Neuron (in vitro differentiated cells): ENCODE measurements around the gene ICAM2.

ENCODE experiments used
- H2AFZ ChIP-seq: one replicate; pipeline ENCODE4 v1.6.1; 2013; ENCODE audit warnings: low read depth, mild to moderate bottlenecking, inconsistent platforms, low read length, moderate library complexity
- H3K27me3 ChIP-seq: one replicate; pipeline ENCODE4 v1.6.1; 2013; ENCODE audit warnings: low read length; ENCODE audit not compliant: insufficient read depth
- H3K36me3 ChIP-seq: one replicate; pipeline ENCODE4 v1.6.1; 2013; ENCODE audit warnings: low read length; ENCODE audit not compliant: insufficient read depth
- H3K4me1 ChIP-seq: one replicate; pipeline ENCODE4 v1.6.1; 2013; ENCODE audit warnings: low read length; ENCODE audit not compliant: insufficient read depth
- H3K4me3 ChIP-seq: 2 replicates; pipeline ENCODE4 v1.5.1; 2013; ENCODE audit warnings: mild to moderate bottlenecking, low read length, moderate library complexity
- H3K9me3 ChIP-seq: one replicate; pipeline ENCODE4 v1.6.1; 2013; ENCODE audit warnings: low read length

ICAM2 gene

DNA sequence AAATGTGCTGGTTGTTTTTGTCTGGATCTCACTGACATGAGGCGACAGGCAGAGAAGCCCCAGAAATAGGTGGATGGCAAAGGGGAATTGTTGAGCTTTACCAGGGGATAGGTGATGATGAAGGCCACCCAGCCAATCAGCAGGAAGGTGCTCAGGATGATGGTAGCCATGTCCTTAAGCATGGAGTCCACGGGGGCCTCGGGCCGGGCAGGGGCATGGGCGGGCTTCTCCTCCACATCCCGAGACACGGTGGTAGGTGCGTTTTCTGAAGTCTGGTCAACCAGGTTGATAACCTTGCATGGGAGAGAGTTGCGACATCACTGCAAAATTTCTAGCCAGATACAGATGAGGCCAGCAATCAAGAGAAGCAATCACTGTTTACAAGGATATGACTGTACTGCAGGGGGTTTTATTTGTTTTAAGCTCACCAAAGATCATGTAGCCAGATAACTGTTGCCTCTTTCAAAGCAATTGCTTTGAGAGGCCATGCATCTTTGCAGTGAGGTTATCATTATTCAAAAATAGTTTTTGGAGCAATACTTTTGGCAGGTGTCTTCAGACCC is 37.3 kb upstream of the ICAM2 start:
- H3K4me1 ChIP-seq: no peaks in the 10 kb centered on the region
- H3K36me3 ChIP-seq: peaks cover 7% of the 10 kb centered on the region
- H2AFZ ChIP-seq: no peak overlapping the region
- H3K4me3 ChIP-seq: no peak overlapping the region
- H3K9me3 ChIP-seq: peaks cover 1% of the 10 kb centered on the region
- H3K27me3 ChIP-seq: no peaks in the 10 kb centered on the region

DNA sequence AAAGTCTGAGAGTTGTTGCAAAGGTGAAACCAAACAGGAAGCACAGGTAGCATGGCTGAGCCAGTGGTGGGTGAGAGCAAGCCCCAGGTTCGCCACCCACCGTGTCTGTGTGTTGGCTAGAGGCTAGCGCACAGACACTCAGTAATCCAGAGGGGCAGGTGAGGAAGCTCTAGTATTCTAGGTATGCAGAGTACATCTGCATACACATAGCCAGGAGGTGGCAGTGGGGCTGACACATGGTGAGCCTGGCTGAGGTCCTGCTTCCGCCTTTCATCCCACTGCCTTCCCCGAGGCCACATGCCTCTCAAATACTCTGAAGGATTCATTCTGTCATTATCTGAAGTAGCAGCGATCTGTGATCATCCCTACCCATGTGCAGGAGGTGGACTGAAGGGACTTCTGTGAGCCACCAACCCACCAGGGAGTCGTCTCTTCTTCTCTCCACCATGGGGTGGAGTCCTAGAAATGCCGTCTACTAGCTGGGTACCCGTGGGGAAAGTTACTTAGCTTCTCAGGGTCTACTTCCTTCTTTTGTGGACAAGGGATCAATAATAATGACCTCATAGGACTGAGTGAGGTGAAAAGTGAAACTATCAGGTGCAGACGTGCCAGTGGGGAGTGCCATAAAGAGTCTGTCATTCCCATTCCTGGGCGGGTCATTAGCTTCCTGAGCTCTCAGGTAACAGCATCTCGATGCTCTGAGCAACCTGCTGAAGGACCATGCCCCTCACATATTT is 36.0 kb upstream of the ICAM2 start:
- H3K36me3 ChIP-seq: peaks cover 10% of the 10 kb centered on the region
- no peak overlapping the region for H3K4me3 ChIP-seq
- no peaks in the 10 kb centered on the region for H3K27me3 ChIP-seq
- H2AFZ ChIP-seq: no peak overlapping the region
- H3K9me3 ChIP-seq: peaks cover 1% of the 10 kb centered on the region
- no peaks in the 10 kb centered on the region for H3K4me1 ChIP-seq

GRCh38 chr17:64055183-64056142 is 35.0 kb upstream of the ICAM2 start:
- Histone ChIP-seq H3K4me3 (no peak overlapping the region), H3K9me3 (peaks cover 1% of the 10 kb centered on the region), H3K4me1 (no peaks in the 10 kb centered on the region), H3K27me3 (no peaks in the 10 kb centered on the region), H2AFZ (no peak overlapping the region), H3K36me3 (peaks cover 13% of the 10 kb centered on the region)

- Histone ChIP-seq H3K9me3 (no peaks in the 10 kb centered on the region), H3K4me3 (no peak overlapping the region), H3K4me1 (no peaks in the 10 kb centered on the region), H3K27me3 (no peaks in the 10 kb centered on the region), H3K36me3 (peaks cover 13% of the 10 kb centered on the region), H2AFZ (no peak overlapping the region)
These were observed 33.9 kb upstream of the ICAM2 start for GRCh38 chr17:64054304-64054703.

- no peaks in the 10 kb centered on the region for H3K4me1 ChIP-seq
- H3K4me3 ChIP-seq: no peak overlapping the region
- no peaks in the 10 kb centered on the region for H3K27me3 ChIP-seq
- no peaks in the 10 kb centered on the region for H3K9me3 ChIP-seq
- H2AFZ ChIP-seq: no peak overlapping the region
- H3K36me3 ChIP-seq: peaks cover 14% of the 10 kb centered on the region
These were observed 32.7 kb upstream of the ICAM2 start for GRCh38 chr17:64053101-64053500.

DNA sequence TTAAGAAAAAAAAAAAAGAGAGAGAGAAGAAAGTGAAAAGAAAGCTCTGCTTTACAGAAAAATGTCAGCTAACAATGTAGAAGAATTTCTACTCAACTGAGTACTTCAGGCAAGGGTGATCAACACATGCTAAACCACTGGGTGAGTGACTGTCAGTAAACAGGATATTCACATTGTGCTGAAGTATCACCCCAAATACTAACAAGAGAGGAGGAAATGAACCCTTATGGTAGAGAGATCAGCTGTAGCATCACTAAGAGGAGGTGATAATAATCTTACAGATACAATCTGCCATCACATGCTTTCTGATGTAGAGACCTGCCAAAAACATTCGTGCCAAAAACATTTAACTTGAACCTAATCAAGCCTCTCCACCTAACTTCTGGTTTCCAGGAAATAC is 30.7 kb upstream of the ICAM2 start:
- Histone ChIP-seq H3K36me3 (peaks cover 18% of the 10 kb centered on the region), H3K4me3 (no peak overlapping the region), H3K27me3 (no peaks in the 10 kb centered on the region), H3K9me3 (no peaks in the 10 kb centered on the region), H3K4me1 (no peaks in the 10 kb centered on the region), H2AFZ (no peak overlapping the region)

DNA sequence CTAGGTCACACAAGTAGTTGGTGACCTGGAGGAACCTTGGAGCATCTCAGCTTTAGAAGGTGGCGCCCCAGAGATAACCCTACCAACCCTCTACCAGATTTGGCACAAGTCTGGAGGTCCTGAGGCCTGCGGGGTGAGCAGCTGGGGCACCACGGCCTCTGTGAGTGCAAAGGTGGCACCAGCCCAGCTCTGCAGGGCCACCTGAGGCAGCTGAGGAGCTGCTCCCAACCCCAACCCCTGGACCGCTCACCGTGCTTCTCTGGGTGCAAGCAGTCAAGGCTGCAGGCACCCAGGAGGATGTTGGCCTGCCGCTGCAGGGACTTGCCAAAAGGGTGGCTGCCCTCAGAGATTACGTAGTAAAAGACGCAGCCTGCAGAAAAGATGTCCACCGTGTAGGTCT is 28.4 kb upstream of the ICAM2 start:
- H2AFZ ChIP-seq: no peak overlapping the region
- no peak overlapping the region for H3K4me3 ChIP-seq
- no peaks in the 10 kb centered on the region for H3K9me3 ChIP-seq
- H3K4me1 ChIP-seq: no peaks in the 10 kb centered on the region
- peaks cover 30% of the 10 kb centered on the region for H3K36me3 ChIP-seq
- no peaks in the 10 kb centered on the region for H3K27me3 ChIP-seq

DNA sequence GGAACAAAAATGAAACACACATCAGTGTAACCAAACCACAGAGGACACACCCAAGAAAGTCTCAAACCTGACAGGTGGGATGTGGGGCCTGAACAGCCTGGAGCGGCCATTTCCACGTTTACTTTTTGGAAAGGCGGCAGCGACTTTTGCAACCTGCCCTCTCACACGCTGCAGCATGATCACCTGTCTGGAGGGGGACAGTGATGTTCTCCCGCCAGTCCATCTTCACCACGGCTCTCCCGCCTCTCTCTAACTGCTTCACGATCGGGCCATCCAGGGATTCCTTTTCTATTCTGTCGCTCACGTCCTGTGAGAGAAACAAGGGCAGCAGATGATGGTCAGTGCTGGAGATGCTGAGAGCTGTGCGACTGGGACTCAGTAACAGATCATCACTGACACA is 24.7 kb upstream of the ICAM2 start:
- Histone ChIP-seq H2AFZ (no peak overlapping the region), H3K36me3 (peaks cover 30% of the 10 kb centered on the region), H3K4me1 (no peaks in the 10 kb centered on the region), H3K27me3 (no peaks in the 10 kb centered on the region), H3K4me3 (no peak overlapping the region), H3K9me3 (no peaks in the 10 kb centered on the region)

- no peaks in the 10 kb centered on the region for H3K27me3 ChIP-seq
- no peaks in the 10 kb centered on the region for H3K4me1 ChIP-seq
- H3K4me3 ChIP-seq: no peak overlapping the region
- H3K36me3 ChIP-seq: peaks cover 28% of the 10 kb centered on the region
- no peak overlapping the region for H2AFZ ChIP-seq
- H3K9me3 ChIP-seq: no peaks in the 10 kb centered on the region
These were observed 22.5 kb upstream of the ICAM2 start for GRCh38 chr17:64042700-64043485.

- Histone ChIP-seq H3K9me3 (no peaks in the 10 kb centered on the region), H3K36me3 (peaks cover 28% of the 10 kb centered on the region), H3K4me1 (no peaks in the 10 kb centered on the region), H3K4me3 (no peak overlapping the region), H3K27me3 (no peaks in the 10 kb centered on the region), H2AFZ (no peak overlapping the region)
These were observed 21.5 kb upstream of the ICAM2 start for GRCh38 chr17:64041912-64042311.

- no peak overlapping the region for H2AFZ ChIP-seq
- H3K4me1 ChIP-seq: no peaks in the 10 kb centered on the region
- H3K36me3 ChIP-seq: peaks cover 18% of the 10 kb centered on the region
These were observed 19.8 kb upstream of the ICAM2 start for GRCh38 chr17:64040206-64040605.

GRCh38 chr17:64039106-64039400 is 18.6 kb upstream of the ICAM2 start:
- Histone ChIP-seq H3K9me3 (no peaks in the 10 kb centered on the region), H2AFZ (no peak overlapping the region), H3K4me3 (no peak overlapping the region), H3K27me3 (no peaks in the 10 kb centered on the region), H3K36me3 (peaks cover 8% of the 10 kb centered on the region), H3K4me1 (no peaks in the 10 kb centered on the region)

More at GRCh38 chr17:64040206-64040605, 19.8 kb upstream of the ICAM2 start:
- H3K9me3 ChIP-seq: no peaks in the 10 kb centered on the region
- H3K27me3 ChIP-seq: no peaks in the 10 kb centered on the region
- no peak overlapping the region for H3K4me3 ChIP-seq
